Right ventricle myocardium inferior (tissue), 1 donor: ENCODE results near the gene DCAF6. TPM values are rescaled to one million over a fixed set of nuclear protein-coding genes. Genes with fewer than 3 reads are reported as not detected.

Experiments
- ATAC-seq: fragments of 200-7000 bp; cut with Tn5 transposase; one replicate; pipeline ENCODE4 v1.9.1; 2020; ENCODE audit warnings: mild to moderate bottlenecking, moderate library complexity
- DNase-seq: peaks from one replicate; pipeline ENCODE4 v3.0.0; 2021; ENCODE audit errors: missing footprints
- intact Hi-C: fragments of 100-400 bp; cut with DNase I; formaldehyde crosslinking; loops from one replicate; pipeline ENCODE4 v1.11.0; 2022
- total RNA-seq: library from RNA; stranded (reverse); fragmentation: NEBNext Ultra II Directional; extraction: Animal tissue kit (Norgen Biotek cat#: 25700); gene quantifications from one replicate; pipeline ENCODE4 v1.2.1, GENCODE V29; 2021
- donor health status: DM: no; HTN: yes; CAD: no; lungs with severe emphysema.

The DCAF6 gene
- total RNA-seq, 1 donor from 2014 or later, result 231 TPM

GRCh38 chr1:167995038-167995437 is 58.6 kb downstream of the DCAF6 start:
- DNase-seq (no peak), ATAC-seq (peak; percentile 61)
- intact Hi-C loops, result no loop called here

DNA sequence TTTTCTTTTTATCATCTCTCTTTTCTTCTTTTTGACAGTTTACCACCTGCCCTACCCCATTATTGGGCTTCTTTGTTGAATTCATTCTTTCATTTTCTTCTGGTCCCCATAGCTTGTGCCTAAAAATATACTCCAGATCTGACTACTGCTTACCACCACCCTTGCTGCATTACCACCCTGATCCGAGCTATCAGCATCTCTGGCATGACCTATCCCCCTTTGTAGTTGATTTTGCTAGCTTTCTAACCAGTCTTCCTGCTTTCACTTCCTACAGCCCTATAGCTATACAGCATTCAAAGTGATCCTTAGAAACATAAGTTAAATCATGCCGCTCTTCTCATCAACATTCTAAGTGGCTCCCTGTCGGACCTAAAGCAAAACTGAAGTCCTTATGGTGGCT is 59.8 kb downstream of the DCAF6 start:
- intact Hi-C loops, result no loop called here
- no peak for DNase-seq
- no peak for ATAC-seq

GRCh38 chr1:167997037-167997575 is 60.6 kb downstream of the DCAF6 start:
- intact Hi-C loops, result no loop called here
- ATAC-seq (no peak), DNase-seq (no peak)

- DNase-seq (no peak), ATAC-seq (peak; percentile 44)
- intact Hi-C loops, result loop anchor here (5.0 kb wide), 1 partner anchor 63 kb away; the partner anchor contains the start of genes DCAF6 and MPC2
These were observed 63.4 kb downstream of the DCAF6 start for GRCh38 chr1:167999877-168000276.

- DNase-seq (no peak), ATAC-seq (peak; percentile 50)
- intact Hi-C loops, result loop anchor here (5.0 kb wide), 1 partner anchor 63 kb away; the partner anchor contains the start of genes DCAF6 and MPC2
These were observed 64.2 kb downstream of the DCAF6 start for GRCh38 chr1:168000656-168001055.

DNA sequence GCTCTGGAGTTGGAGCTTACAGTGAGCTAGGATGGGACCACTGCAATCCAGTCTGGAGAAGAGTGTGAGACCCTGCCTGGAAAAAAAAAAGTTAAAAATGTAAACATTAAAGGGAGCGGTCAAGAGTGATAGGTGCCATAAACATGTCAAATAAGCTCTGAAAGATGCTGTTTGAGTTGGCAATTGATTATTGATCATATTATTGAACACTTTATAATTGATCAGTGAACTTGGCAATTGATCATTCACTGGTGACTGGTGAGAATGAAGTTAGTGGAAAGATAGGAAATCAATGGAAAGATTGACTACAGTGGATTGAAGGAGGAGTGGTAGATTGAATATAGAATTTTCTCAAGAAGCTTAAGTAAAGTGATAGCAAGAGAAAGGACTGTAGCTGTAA is 64.7 kb downstream of the DCAF6 start:
- intact Hi-C loops, result loop anchor here (5.0 kb wide), 1 partner anchor 64 kb away; the partner anchor contains the start of genes DCAF6 and MPC2
- DNase-seq, result no peak
- ATAC-seq, result no peak

- DNase-seq, result no peak
- intact Hi-C loops, result loop anchor here (5.0 kb wide), 1 partner anchor 67 kb away; the partner anchor contains the start of genes DCAF6 and MPC2
- ATAC-seq, result no peak
These were observed 68.0 kb downstream of the DCAF6 start for GRCh38 chr1:168004531-168004930.

GRCh38 chr1:168005529-168005928 is 69.0 kb downstream of the DCAF6 start:
- ATAC-seq (no peak), DNase-seq (no peak)
- intact Hi-C loops, result no loop called here

DNA sequence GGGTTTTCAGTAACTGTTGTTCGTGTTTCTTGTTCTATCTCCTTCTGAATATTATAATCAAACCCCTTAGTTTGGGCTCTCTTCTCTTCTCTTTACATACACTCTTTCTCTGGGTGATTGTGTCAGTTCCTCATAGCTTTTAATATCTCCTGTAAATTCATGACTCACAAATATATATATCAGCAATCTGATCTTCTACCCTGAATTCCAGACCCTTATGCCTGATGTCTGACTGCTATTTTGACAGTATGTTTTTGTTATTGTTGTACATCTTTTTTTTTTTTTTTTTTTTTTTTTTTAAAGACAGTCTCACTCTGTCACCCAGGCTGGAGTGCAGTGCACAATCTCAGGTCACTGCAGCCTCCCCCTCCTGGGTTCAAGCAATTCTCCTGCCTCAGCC is 71.2 kb downstream of the DCAF6 start:
- ATAC-seq (no peak), DNase-seq (no peak)
- intact Hi-C loops, result no loop called here

DNA sequence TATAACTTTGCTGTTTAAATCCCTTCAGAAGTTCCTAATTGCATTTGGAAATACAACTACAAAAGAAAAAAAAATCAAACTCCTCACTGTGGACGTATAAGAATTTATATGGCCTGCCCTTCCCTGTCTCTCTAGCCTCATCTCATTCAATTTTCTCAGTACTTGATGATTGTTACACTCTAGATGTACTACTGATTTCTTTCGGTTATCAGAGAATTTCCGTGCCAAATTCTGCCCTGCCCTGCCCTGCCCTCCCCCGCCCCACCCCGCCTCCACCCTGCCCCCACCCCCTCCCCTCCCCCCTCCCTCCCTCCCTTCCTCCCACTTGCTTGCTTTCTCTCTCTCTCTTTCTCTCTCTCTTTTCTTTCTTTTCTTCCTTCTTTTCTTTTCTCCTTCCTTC is 72.1 kb downstream of the DCAF6 start:
- intact Hi-C loops, result no loop called here
- DNase-seq (no peak), ATAC-seq (no peak)

DNA sequence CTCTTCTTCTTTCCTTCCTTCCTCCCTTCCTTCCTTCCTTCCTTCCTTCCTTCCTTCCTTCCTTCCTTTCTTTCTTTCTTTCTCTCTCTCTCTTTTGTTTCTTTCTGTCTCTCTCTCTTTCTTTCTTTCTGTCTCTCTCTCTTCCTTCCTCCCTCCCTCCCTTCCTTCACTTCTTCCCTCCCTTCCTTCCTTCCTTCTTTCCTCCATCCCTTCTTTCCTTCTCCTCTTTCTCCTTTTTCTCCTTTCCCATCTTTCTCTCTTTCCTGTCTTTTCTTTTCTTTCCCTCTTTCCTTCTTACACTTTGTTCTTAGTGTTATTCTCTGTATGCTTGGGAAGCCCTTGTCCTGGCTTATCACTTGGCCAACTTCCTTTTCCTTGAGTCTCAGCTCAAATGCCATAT is 72.8 kb downstream of the DCAF6 start:
- ATAC-seq (no peak), DNase-seq (no peak)
- intact Hi-C loops, result no loop called here

DNA sequence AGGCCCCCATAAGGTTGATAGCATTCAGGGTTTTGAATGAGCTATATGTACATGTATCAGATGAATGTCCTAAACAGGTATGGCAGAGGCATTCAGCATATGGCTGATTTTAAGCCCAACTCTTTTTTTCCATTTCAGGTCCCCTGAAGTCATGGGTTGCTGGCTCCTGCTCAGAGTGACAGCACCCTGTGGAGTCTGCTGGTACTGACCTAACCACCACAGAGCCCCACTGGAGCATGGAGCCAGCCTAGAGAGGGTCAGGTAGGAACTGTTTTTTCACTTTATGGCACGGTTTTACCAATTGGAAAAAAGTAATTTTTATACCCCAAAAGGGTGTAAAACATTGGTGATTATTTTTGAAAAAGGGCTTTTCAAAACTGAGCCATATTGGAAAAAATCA is 82.9 kb downstream of the DCAF6 start:
- DNase-seq (no peak), ATAC-seq (no peak)
- intact Hi-C loops, result no loop called here

DNA sequence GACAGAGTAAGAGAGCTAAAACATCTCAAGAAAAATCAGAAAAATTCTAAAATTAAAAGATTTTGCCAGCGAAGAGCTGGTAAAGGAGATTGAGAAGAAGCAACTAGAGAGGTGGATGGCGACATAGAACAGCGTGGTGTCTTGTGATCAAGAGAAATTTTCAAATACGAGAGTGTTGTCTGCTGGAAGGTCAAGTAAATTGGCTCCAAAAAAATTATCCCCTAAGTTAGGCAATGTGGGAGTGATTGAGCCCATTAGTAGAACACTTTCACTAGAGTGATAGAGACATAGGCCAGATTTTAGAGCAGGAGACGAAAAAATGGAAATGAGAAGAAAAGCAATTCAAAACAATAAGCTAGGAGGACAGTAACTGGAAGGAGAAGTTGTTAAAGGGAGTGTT is 94.7 kb downstream of the DCAF6 start:
- DNase-seq, result no peak
- ATAC-seq, result no peak
- intact Hi-C loops, result no loop called here

DNA sequence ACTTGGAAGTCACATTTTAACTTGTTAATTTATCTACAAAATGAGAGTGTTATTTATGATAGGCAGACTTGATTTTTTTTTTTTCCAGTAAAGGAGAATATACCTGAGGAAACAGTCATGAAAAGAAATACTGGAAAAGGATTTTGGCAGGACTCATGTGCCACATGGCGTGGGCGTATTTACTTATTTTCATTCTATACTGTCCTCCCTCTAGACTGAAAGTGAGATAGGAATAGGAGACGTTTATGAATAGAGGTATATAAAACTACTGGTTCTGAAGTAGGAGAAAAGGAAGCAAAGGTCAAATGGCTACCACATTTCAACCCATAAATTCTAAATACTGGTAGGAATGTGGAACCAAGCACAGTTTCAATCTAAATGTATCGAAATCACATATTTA is 95.1 kb downstream of the DCAF6 start:
- no peak for DNase-seq
- no peak for ATAC-seq

DNA sequence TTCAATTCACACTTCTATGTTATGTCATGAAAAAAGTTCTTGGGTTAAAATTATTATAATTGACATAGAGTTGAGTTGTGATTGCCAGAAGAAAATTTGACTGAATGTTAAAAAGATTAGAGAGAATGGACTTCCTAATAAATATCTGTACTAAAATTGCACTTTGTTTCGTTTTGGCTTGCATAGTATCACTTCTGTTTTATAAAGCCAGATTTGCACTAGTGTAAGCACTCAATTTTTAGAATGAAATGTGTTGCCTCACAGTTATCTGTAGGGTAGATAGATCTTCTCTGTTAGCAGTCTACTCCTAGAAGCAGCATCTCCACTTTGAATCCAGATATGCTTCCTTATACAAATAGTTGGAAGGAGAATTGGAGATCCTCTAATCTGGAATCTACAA is 95.5 kb downstream of the DCAF6 start:
- intact Hi-C loops, result no loop called here
- no peak for DNase-seq
- no peak for ATAC-seq

More for the DNA sequence above, 95.1 kb downstream of the DCAF6 start:
- intact Hi-C loops, result no loop called here

DNA sequence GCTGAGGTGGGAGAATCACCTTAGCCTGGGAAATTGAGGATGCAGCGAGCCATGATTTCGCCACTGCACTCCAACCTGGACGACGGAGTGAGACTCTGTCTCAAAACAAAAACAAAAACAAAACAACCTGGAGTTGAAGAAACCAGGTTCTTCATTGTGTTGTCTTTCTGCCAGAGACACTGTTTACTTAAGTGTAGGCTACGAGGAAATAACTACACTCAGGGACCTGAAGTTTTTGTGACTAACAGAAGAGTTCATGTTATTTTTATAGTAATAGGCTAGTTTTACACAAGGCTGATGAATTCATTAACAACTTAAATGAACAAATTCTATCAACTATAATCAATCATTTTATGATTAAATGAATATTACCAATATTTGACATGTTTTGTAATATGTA is 98.9 kb downstream of the DCAF6 start:
- ATAC-seq (no peak), DNase-seq (no peak)
- intact Hi-C loops, result no loop called here

DNA sequence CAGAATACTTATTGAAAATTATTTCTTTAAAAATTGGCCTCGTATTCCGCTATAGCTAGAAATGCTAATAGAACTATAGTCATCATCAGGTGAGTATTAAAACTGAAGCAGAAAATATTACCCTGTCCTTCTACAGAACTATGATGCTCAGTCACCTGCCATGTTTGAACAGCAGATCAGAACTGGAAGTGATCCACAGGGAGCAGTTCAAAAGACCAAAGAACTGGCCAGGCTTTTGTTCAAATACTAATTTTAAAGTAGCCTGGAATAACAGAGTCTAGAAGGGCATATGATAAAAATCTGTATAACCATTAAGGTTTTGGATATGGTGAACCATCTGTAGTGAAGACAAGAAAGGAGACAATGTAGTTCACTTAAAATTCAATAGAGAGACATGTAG is 105.9 kb downstream of the DCAF6 start:
- DNase-seq (no peak), ATAC-seq (no peak)
- intact Hi-C loops, result no loop called here

DNA sequence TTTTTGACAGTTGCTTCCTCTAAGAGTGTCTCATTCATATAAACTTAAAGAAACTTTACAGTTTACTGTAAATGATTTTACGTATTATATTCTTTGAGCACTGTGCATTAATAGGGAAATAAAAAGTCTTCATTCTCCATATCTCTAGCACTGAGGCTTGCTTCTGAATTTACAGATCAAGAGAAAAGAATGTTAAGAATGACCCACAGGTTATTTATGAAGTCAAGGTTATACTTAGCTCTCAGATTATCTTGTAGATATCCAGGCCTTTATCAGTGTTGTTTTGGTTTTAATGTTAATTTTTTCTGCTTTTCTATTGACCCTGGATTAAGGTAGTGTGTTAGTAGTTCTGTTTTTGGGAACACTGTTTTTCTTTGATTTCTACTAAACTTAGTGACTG is 108.8 kb downstream of the DCAF6 start:
- DNase-seq, result no peak
- intact Hi-C loops, result no loop called here
- no peak for ATAC-seq

- no peak for ATAC-seq
- intact Hi-C loops, result no loop called here
- no peak for DNase-seq
These were observed 113.8 kb downstream of the DCAF6 start for GRCh38 chr1:168050307-168050706.

GRCh38 chr1:168050880-168051279 is 114.4 kb downstream of the DCAF6 start:
- ATAC-seq (peak; percentile 51), DNase-seq (no peak)
- intact Hi-C loops, result no loop called here

DNA sequence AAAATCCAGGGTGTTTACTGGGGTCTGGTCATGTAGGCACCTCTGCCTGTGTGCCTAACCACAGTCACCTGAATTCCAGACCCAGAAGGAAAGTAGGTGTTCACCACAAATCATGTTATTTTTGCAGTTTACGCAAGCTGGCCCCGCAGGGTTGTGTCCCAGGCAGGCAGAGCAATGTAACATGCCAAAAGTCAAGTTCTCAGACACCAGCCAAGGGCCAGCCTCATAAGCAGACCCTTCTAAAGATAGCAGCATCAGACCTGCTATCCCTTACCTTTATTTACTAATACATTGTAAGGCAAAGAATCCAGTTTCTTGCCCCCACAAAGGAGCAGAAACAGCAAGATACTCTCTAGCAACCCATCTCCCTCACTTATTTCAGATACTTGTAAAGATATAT is 117.2 kb downstream of the DCAF6 start:
- DNase-seq (no peak), ATAC-seq (peak; percentile 82)
- intact Hi-C loops, result no loop called here
